Hematopoietic multipotent progenitor cell treated with erythropoietin and hydrocortisone succinate and interleukin-3 and kit ligand, for 15 days (in vitro differentiated cells): Measurements from ENCODE around the gene ANTKMT.

Source experiments
- DNase-seq: peaks from one replicate; pipeline ENCODE4 v3.0.0-alpha.2; 2015; ENCODE audit warnings: low spot score

The ANTKMT gene

GRCh38 chr16:720990-721764 is at the start of gene ANTKMT:
ANTKMT (plus strand) TSS chr16:721146; CDS start chr16:721275, 129 bp downstream.
- DNase-seq, result peak; percentile 66

GRCh38 chr16:671353-672131 is 49.4 kb upstream of the ANTKMT start:
- DNase-seq, result no peak

- DNase-seq, result no peak
These were observed 48.6 kb upstream of the ANTKMT start for GRCh38 chr16:672371-672770.

GRCh38 chr16:672851-673250 is 48.1 kb upstream of the ANTKMT start:
- no peak for DNase-seq

GRCh38 chr16:673399-673991 is 47.5 kb upstream of the ANTKMT start:
- no peak for DNase-seq

- DNase-seq, result no peak
These were observed 46.6 kb upstream of the ANTKMT start for GRCh38 chr16:674214-674881.

GRCh38 chr16:674968-675883 is 45.7 kb upstream of the ANTKMT start, which contains the start of gene RHBDL1:
RHBDL1 (plus strand) TSS chr16:675671; CDS start chr16:675791, 120 bp downstream.
- no peak for DNase-seq

- DNase-seq, result no peak
These were observed 44.9 kb upstream of the ANTKMT start for GRCh38 chr16:675884-676564.

- no peak for DNase-seq
These were observed 44.4 kb upstream of the ANTKMT start for GRCh38 chr16:676565-676902.

GRCh38 chr16:676913-677312 is 44.0 kb upstream of the ANTKMT start:
- no peak for DNase-seq

- DNase-seq, result no peak
These were observed 43.4 kb upstream of the ANTKMT start for GRCh38 chr16:677316-678190.

- no peak for DNase-seq
These were observed 42.6 kb upstream of the ANTKMT start for GRCh38 chr16:678209-678857.

GRCh38 chr16:678858-679813 is 41.8 kb upstream of the ANTKMT start:
- peak; percentile 51 for DNase-seq

- peak; percentile 88 for DNase-seq
These were observed 40.9 kb upstream of the ANTKMT start, which contains the start of gene STUB1 for GRCh38 chr16:679814-680624. STUB1 (plus strand) TSS chr16:680410; CDS start chr16:680526, 116 bp downstream.

GRCh38 chr16:680625-680945 is 40.4 kb upstream of the ANTKMT start:
- no peak for DNase-seq

- peak; percentile 32 for DNase-seq
These were observed 39.8 kb upstream of the ANTKMT start for GRCh38 chr16:680967-681745.
